Kidney epithelial cell (primary cell): ENCODE measurements around the gene MNAT1. TPM values are rescaled to one million over a fixed set of nuclear protein-coding genes. Genes with fewer than 3 reads are reported as not detected.
A peak's percentile ranks its signal among the peaks of the same experiment; 100 is the strongest.
"Not testable (repeated sequence)": the region's sequence is repeated elsewhere in the genome, so short reads cannot be mapped to it uniquely, and the experiment has no call there.

Source experiments
- DNase-seq: peaks from one replicate; pipeline ENCODE4 v3.0.0-alpha.2; 2010; ENCODE audit warnings: low read depth
- H3K27me3 ChIP-seq: 2 replicates; pipeline ENCODE4 v1.6.0; 2011; ENCODE audit warnings: low read length; ENCODE audit not compliant: control insufficient read depth, insufficient read depth
- H3K36me3 ChIP-seq: 2 replicates; pipeline ENCODE4 v1.5.1; 2011; ENCODE audit warnings: low read length; ENCODE audit not compliant: control insufficient read depth, insufficient read depth
- H3K4me3 ChIP-seq: 2 replicates; pipeline ENCODE4 v1.5.1; 2011; ENCODE audit warnings: low read depth, mild to moderate bottlenecking, control low read depth, low read length
- total RNA-seq: library from RNA; depleted of rRNA; stranded (reverse); fragments of >200 nt; gene quantifications from 2 replicates; pipeline ENCODE4 v1.2.3, GENCODE V29; 2015
- TF ChIP-seq, protein P1 (sequence below): IDR thresholded peaks from 2 replicates; pipeline ENCODE4 v1.5.1; 2011; ENCODE audit warnings: mild to moderate bottlenecking, moderate library complexity, low read length, control low read depth, inconsistent platforms; ENCODE audit not compliant: insufficient read depth, poor library complexity, severe bottlenecking

MNAT1 gene
- total RNA-seq, 1 donor from 2014 or later: 49.2 TPM

DNA sequence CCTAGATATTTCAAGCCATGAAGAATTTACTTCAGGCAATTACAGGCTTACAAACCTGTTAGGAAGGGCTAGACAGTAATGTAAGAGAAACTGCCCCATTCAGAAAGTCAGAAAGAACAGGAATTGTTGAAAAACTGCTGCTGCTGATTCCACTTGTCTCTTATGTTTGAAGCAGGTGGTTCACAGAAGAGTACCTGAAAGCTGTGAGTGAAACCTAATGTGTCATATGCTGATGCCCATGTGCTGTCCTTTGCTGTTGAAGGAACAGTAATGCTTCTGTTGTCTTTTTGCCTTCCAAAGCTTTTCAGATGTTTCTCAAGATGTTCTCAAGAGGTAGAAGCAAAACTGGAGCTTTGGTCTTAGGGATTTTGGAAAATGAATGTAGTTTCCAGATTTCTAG is 39.0 kb downstream of the MNAT1 start:
- DNase-seq: no peak
- Histone ChIP-seq H3K4me3 (no peak overlapping the region), H3K36me3 (no peaks in the 10 kb centered on the region)

DNA sequence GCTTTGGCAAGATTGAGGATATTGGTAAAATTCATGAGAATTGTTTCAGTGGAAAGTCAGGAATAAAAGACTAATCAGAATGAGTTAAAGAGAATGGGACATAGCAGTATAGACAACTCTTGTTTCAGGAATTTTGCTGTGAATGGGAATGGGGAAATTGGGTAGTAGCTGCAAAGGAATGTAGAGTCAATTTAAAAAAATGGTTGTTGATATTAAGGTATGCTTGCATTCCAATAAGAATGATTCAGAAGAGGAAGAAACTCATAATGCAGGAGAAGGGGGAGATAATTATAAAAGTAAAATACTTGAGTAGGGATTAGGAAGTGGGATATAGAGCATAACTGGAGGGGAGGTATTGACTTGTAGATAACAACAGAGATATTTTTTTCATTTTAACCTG is 40.7 kb downstream of the MNAT1 start:
- no peak for DNase-seq
- TF ChIP-seq, protein P1, sequence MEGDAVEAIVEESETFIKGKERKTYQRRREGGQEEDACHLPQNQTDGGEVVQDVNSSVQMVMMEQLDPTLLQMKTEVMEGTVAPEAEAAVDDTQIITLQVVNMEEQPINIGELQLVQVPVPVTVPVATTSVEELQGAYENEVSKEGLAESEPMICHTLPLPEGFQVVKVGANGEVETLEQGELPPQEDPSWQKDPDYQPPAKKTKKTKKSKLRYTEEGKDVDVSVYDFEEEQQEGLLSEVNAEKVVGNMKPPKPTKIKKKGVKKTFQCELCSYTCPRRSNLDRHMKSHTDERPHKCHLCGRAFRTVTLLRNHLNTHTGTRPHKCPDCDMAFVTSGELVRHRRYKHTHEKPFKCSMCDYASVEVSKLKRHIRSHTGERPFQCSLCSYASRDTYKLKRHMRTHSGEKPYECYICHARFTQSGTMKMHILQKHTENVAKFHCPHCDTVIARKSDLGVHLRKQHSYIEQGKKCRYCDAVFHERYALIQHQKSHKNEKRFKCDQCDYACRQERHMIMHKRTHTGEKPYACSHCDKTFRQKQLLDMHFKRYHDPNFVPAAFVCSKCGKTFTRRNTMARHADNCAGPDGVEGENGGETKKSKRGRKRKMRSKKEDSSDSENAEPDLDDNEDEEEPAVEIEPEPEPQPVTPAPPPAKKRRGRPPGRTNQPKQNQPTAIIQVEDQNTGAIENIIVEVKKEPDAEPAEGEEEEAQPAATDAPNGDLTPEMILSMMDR: no peak
- H3K4me3 ChIP-seq: no peak overlapping the region
- H3K36me3 ChIP-seq: no peaks in the 10 kb centered on the region
- no peaks in the 10 kb centered on the region for H3K27me3 ChIP-seq

More for the DNA sequence above, 39.0 kb downstream of the MNAT1 start:
- H3K27me3 ChIP-seq: no peaks in the 10 kb centered on the region
- TF ChIP-seq, protein P1: no peak

DNA sequence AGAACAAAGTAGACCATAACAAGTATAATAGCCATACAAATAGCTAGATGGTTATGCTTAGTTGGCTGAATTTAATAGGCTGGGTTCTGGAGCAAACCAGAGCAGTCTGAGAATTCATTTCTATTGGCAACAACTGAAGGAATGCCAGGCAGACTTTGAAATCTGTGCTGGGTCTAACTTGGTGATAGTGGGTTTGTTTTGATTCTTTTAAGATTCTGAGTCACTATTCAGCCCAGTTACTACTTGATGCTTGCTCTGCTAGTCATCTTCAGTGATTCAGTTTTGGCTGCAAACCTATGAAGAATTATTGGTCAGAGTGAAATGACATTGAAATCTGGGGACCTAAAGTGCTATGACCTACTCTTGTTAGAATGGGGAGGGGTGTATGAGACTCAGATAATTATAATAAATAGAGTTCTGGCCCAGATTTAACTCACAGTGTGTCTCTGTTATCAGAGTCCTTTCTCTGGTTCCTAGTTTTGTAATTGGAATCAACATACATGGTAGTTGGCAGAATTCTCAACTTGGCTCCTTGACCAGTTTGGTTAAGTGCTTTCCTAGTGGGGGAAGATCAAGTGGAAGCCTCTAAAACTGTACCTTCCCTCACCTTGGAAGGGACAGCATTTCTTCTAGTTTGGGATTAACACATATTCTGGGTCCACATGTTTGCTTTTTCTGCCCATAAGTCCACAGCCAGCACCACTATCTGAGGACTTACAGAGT is 43.5 kb downstream of the MNAT1 start:
- no peaks in the 10 kb centered on the region for H3K27me3 ChIP-seq
- peak; percentile 49 for DNase-seq
- no peak overlapping the region for H3K4me3 ChIP-seq
- TF ChIP-seq, protein P1: no peak
- H3K36me3 ChIP-seq: no peaks in the 10 kb centered on the region

DNA sequence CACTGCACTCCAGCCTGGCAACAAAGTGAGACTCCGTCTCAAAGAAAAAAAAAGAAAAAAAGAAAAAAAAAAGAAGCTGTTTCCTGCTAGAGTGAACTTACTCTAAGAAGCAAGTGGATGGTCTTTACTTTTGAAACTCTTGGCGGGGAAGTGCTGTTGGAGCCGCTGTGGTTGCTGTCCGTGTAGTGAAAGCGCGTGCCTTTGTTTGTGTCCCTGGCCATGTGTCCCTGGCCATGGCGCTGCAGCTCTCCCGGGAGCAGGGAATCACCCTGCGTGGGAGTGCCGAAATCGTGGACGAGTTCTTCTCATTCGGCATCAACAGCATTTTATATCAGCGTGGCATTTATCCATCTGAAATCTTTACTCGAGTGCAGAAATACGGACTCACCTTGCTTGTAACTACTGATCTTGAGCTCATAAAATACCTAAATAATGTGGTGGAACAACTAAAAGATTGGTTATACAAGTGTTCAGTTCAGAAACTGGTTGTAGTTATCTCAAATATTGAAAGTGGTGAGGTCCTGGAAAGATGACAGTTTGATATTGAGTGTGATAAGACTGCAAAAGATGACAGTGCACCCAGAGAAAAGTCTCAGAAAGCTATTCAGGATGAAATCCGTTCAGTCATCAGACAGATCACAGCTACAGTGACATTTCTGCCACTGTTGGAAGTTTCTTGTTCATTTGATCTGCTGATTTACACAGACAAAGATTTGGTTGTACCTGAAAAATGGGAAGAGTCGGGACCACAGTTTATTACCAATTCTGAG is 45.4 kb downstream of the MNAT1 start:
- H3K4me3 ChIP-seq, H3K27me3 ChIP-seq, H3K36me3 ChIP-seq, DNase-seq: not testable (repeated sequence)

DNA sequence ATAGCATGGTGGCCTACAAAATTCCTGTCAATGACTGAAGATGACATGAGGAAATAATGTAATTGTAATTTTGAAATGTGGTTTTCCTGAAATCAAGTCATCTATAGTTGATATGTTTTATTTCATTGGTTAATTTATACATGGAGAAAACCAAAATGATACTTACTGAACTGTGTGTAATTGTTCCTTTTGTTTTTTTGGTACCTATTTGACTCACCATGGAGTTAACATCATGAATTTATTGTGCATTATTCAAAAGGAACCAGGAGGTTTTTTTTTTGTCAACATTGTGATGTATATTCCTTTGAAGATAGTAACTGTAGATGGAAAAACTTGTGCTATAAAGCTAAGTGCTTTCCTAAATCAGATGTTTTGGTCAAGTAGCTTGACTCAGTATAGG is 46.0 kb downstream of the MNAT1 start:
- H3K4me3 ChIP-seq, H3K27me3 ChIP-seq, H3K36me3 ChIP-seq, DNase-seq: not testable (repeated sequence)

DNA sequence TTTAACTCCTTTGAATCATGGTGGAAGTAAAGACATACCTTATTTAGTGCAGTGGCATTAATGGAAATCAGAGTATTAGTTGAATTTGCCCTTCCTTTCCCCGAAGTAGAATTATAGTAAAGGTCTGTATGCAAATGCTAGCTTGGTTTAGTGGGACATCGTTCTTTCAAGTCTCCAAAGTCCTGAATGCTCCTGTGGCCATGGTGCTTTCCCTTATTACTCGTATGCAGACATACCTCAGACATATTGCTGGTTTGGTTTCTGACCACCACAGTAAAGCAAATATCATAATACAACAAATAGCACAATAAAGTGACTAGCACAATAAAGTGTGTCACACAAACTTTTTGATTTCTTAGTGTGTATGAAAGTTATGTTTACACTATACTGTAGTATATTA is 52.3 kb downstream of the MNAT1 start:
- TF ChIP-seq, protein P1: no peak
- Histone ChIP-seq H3K27me3 (no peaks in the 10 kb centered on the region), H3K4me3 (no peak overlapping the region), H3K36me3 (no peaks in the 10 kb centered on the region)
- no peak for DNase-seq

DNA sequence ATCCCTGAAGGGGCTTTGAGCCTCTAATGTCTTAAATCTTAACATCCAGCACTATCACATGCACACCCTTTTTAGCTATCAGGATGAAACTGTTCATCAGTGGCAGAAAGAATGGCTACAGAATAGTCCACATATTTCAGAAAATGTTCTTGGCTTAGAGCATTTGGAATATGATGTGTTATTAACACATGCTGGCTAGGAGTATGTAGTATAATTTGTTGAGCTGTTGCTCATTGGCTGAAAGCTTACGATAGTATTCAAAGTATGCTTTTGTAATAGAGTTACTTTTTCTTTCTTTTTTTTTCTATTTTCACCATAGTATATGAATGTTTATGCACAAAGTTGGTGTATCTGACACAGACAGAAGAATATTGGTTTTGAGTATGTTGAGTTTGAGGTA is 55.1 kb downstream of the MNAT1 start:
- TF ChIP-seq, protein P1: no peak
- H3K27me3 ChIP-seq: no peaks in the 10 kb centered on the region
- H3K4me3 ChIP-seq: no peak overlapping the region
- H3K36me3 ChIP-seq: no peaks in the 10 kb centered on the region
- DNase-seq: no peak
